ENCODE measurements around the gene TCAP. TPM values are rescaled to one million over a fixed set of nuclear protein-coding genes. Genes with fewer than 3 reads are reported as not detected.

Gene TCAP
- total RNA-seq, 1 experiment from 2014 or later = 2.1 TPM

- Mint-ChIP-seq H3K9me3 (no peaks in the 10 kb centered on the region), H3K27ac (peak overlapping the region in 1 of 3 experiments; percentile 30; a peak in 2 of 7 replicates), H3K27me3 (ENCODE audit: low read depth) (no peaks in the 10 kb centered on the region), H3K36me3 (ENCODE audit: insufficient read depth in 1 of 3, low read depth in 3 of 3) (peaks cover 0 to 3% (median 0%) of the 10 kb centered on the region in 3 experiments; a peak in 3 of 7 replicates), H3K4me3 (peak overlapping the region in 1 of 2 experiments; percentile 27; a peak in 2 of 5 replicates), H3K4me1 (peaks cover 64 to 66% of the 10 kb centered on the region in 2 experiments)
- Histone ChIP-seq H3T11ph (ENCODE audit: low read length) (no peak overlapping the region), H3K56ac (ENCODE audit: insufficient read length, low read depth, low read length) (no peak overlapping the region), H4K20me1 (ENCODE audit: control insufficient read depth, insufficient read depth, insufficient read length) (no peaks in the 10 kb centered on the region), H3K9me3 (ENCODE audit: control insufficient read depth, low read depth, low read length) (no peaks in the 10 kb centered on the region), H3K4me2 (ENCODE audit: insufficient read depth, insufficient read length, low read length) (no peak overlapping the region), H4K8ac (replicated peaks; ENCODE audit: insufficient read length, low read depth, low read length) (no peak overlapping the region), H2AK5ac (ENCODE audit: insufficient read length, low read length) (no peak overlapping the region), H3K79me1 (ENCODE audit: insufficient read depth, low read depth, low read length, poor library complexity, severe bottlenecking) (no peaks in the 10 kb centered on the region), H2BK12ac (ENCODE audit: insufficient read length, low read depth, low read length) (no peak overlapping the region), H3K23me2 (ENCODE audit: insufficient read length, low read depth, low read length, poor library complexity, severe bottlenecking) (peaks cover 8% of the 10 kb centered on the region), H3K14ac (ENCODE audit: insufficient read depth, low read length) (no peak overlapping the region), H3K27me3 (ENCODE audit: insufficient read depth, low read length) (no peaks in the 10 kb centered on the region), H3K23ac (ENCODE audit: insufficient read length, low read depth, low read length) (no peak overlapping the region), H3K4ac (ENCODE audit: low read depth, low read length) (no peak overlapping the region), H3K9ac (ENCODE audit: extremely low read depth, insufficient read length, low read length) (no peak overlapping the region), H3K4me1 (ENCODE audit: insufficient read depth, low read length) (peaks cover 9% of the 10 kb centered on the region; the same call in 1 of the 2 replicates), H3K27ac (ENCODE audit: insufficient read length, low read depth, low read length) (no peak overlapping the region), H2BK15ac (ENCODE audit: low read depth, low read length) (no peak overlapping the region), H3K18ac (ENCODE audit: insufficient read length, low read depth, low read length) (no peak overlapping the region), H2BK120ac (ENCODE audit: low read depth, low read length, poor library complexity, severe bottlenecking) (no peak overlapping the region), H2AFZ (ENCODE audit: low read length) (no peak overlapping the region), H4K5ac (ENCODE audit: insufficient read length, low read depth, low read length) (no peak overlapping the region), H3K79me2 (ENCODE audit: insufficient read depth, low read length) (no peaks in the 10 kb centered on the region; the same call in 1 of the 2 replicates), H2BK5ac (ENCODE audit: insufficient read length, low read length) (no peak overlapping the region), H2BK20ac (ENCODE audit: low read depth, low read length, poor library complexity, severe bottlenecking) (no peak overlapping the region), H4K91ac (ENCODE audit: insufficient read length, low read depth, low read length) (no peak overlapping the region)
- no peak for DNase-seq
- no CpG with 5 or more reads among the region's 2 CpGs for WGBS (ENCODE audit: extremely low coverage, insufficient read length, low lambda C conversion rate)
- TF ChIP-seq CTCF (conservative IDR thresholded peaks at IDR 0.05) = no peak
These were observed 26.1 kb upstream of the TCAP start for GRCh38 chr17:39639043-39639442.
